Vagina (tissue), 2 donors: ENCODE results near the gene SNORC.

Source experiments
- CTCF ChIP-seq, 3 experiments: fragments of 450-650 bp in 2 of 3; fragments of 200-600 bp in 1 of 3; sonication (generic) in 1 of 3; IDR thresholded peaks; one replicate each; pipeline ENCODE4 v1.5.1; 2017 to 2019; ENCODE audit warnings: antibody characterized with exemption in 3 of 3, mild to moderate bottlenecking in 2 of 3, moderate library complexity in 2 of 3
- POLR2A ChIP-seq, 2 donors: fragments of 450-650 bp; IDR thresholded peaks; one replicate each; pipeline ENCODE4 v1.6.1; 2017; ENCODE audit warnings: antibody characterized with exemption in 2 of 2, mild to moderate bottlenecking in 2 of 2, moderate library complexity in 2 of 2

DNA sequence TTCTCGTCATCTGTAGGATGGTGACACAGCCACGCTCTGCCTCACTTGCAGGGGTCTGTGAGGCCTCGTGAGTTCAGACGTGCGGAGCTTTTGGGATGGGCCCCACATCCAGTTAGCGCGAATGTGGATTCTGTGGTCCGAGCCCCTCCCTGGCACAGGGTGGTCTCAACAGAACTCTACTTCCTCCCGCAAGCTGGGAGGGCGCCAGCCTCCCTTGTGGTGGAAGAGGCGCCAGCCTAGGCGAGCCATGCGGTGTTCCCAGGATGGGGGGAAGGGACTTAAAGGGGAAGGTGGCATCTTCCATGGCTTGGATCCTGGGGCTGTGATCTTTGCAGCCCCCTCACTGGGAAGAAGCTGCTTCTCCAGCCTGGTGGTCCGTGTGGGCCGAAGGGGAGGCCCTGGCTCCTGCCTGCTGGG is 1.4 kb downstream of the SNORC start:
- TF ChIP-seq POLR2A (IDR thresholded peaks at IDR 0.05) (no peak), CTCF (IDR thresholded peaks at IDR 0.05) (no peak)
